Right renal pelvis (tissue), 4 donors: ENCODE data around the gene SEMA3A. TPM values are rescaled to one million over a fixed set of nuclear protein-coding genes. Genes with fewer than 3 reads are reported as not detected.
A peak's percentile ranks its signal among the peaks of the same experiment; 100 is the strongest.

Source experiments
- DNase-seq, 4 donors: peaks; one replicate each; pipeline ENCODE4 v3.0.0-alpha.2; 2013; ENCODE audit warnings: low read depth in 4 of 4, low spot score in 3 of 4, missing footprints in 1 of 4
- polyA plus RNA-seq, 4 donors: library from polyadenylated mRNA; unstranded; fragments of 120-200 nt; gene quantifications; one replicate each; pipeline ENCODE4 v1.2.1, GENCODE V29; 2013; ENCODE audit not compliant: insufficient read length in 4 of 4

Gene SEMA3A
- polyA plus RNA-seq, 4 donors, result 11.1 to 17.4 (median 16.2) TPM

- no peak for DNase-seq
These were observed 166.9 kb downstream of the SEMA3A start for GRCh38 chr7:84027678-84028077.

- DNase-seq, result peak in 2 of 4 donors; percentile 43
These were observed 169.2 kb downstream of the SEMA3A start for GRCh38 chr7:84025332-84025927.

DNA sequence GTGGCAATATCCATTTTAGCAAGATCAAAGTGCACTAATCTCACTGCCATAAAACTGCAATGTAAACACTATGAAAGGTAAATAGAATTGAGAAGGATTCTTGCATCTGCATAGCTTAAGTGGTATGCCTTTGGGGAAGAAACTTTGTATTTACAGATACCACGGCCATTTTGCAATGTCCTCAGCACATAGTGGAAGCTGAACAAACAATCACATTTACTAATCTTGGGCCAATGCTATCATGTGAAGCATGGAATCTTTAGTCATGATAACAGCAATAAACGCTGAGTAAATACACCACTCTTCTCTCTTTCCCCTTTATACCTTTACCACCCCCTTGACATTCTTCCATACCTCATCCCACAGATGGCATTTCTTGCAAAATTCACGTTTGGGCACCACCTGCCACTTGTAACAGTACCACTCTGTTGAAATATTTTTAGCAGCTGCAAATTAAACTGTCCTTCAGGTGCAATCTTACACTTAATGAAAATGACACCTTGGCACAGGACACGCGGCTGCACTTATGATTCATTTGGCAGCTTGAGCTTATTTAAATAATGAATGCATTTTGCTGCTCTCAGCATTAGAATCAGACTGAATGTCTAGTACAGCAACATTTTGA lies 171.8 kb downstream of the SEMA3A start:
- DNase-seq, result no peak

GRCh38 chr7:84022009-84022408 lies 172.6 kb downstream of the SEMA3A start:
- DNase-seq, result no peak

GRCh38 chr7:84021292-84021908 lies 173.2 kb downstream of the SEMA3A start:
- no peak for DNase-seq

DNA sequence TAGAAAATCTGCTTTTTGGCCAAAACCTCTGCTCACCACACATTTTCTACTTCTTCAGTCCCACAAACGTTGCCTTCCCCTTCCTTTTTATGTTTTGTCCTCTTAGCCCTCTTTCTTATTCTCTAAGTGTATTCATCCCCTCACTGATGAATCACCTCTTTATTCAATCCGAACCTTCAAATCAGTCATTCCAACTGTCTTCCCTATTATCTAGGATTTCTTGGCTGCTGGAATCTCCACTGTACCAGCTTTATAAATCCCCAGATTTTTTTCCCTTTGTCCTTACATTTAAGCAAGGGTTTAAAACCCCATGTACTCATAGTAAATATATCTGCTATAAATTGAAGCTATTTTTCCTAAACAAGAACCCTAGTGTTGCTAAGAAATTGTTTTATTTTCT lies 176.9 kb downstream of the SEMA3A start:
- no peak for DNase-seq

DNA sequence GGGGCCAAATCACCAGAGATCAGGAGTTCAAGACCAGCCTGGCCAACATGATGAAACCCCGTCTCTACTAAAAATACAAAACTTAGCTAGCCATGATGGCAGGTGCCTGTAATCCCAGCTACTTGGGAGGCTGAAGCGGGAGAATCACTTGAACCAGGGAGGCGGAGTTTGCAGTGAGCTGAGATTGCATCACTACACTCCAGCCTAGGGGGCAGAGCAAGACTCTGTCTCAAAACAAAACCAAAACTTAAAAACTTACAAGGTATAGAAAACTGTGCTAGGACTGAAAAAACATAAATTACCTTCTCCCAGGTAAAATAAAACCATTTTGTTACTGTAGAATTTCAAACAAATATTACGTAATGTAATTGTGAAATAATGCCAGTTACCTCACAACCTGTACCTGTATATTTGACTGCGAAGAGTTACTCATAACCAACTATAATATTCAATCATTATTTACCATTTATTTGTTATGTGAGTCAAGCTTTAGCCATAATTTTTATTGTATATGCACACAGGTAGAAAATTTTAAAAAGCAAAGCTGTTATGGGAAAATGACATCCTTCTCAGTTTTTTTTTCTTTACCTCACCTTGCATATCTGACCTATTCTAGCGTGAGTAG lies 180.9 kb downstream of the SEMA3A start:
- DNase-seq, result no peak

GRCh38 chr7:84009782-84010181 lies 184.8 kb downstream of the SEMA3A start:
- DNase-seq, result no peak

DNA sequence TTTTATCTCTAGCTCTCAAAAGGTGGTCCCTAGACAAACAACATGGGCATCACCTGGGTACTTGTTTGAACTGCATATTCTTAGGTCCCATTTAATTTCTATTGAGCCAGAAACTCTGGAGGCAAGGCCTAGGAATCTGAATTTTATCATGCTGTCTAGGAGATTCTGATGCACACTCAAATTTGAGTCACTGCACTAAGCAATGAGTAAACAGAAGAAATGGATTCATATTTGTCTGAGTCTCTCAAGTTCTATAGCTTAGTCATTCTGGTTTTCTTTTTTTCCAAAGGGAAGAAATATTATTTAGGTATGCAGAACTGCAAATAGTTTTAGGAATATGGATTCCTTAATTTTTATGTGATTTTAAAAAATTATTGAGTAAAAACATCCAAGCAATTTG lies 185.5 kb downstream of the SEMA3A start:
- DNase-seq, result no peak

DNA sequence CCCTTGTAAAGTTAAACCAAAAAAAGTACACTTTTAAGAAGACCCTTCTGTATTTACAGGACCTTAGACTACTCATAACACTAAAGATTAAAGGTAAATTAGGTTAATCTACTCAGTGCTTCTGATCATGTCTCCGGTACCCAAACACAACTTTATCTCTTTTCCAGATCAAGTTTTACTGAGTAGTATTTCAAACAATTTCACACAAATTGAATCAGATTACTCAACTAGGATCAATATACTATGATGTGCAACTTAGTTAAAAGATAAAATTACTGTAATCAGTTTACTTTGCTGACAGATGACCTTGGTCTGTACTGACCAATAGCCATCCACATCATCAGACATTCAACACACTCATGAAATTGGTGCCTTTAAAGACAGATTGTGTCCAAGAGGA lies 191.4 kb downstream of the SEMA3A start:
- no peak for DNase-seq

DNA sequence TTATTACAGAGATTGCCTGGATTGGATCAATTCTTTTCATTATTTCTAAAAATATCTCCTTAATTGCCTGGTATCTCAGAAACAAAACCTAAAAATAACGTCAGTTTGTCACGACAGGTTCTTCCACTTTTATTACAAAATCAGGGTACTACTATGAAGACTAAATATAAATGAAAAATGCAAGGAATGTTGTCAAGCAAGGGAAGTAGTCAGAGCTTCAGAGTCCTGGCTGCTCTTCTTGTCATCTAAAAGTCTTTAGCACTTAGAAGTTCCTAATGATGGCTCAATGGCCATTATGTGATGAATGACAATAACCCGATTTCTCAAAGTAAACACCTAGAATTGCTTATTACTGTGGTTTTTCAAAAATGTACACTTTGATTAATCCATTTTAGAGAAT lies 192.2 kb downstream of the SEMA3A start:
- DNase-seq, result no peak

GRCh38 chr7:83996879-83997278 lies 197.7 kb downstream of the SEMA3A start:
- no peak for DNase-seq

GRCh38 chr7:83987764-83988163 lies 206.8 kb downstream of the SEMA3A start:
- no peak for DNase-seq

- no peak for DNase-seq
These were observed 208.8 kb downstream of the SEMA3A start for GRCh38 chr7:83985821-83986220.

DNA sequence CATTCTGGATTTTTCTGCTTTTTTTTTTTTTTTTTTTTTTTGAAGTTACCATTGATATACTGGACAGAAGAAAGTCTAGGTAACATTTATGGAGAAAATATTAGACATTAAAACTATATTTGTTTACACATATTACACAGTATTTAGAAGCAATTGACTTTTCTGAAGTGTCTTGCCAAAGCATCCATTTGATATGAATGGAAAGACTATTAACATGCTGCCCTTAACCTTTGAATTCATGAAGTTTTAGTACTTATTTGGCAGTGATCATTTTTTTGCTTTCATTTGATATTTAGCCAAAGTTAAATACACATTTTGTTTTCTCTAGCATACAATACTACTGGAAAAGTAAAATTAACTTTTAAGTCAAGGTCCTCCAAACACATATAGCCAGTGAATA lies 210.0 kb downstream of the SEMA3A start:
- no peak for DNase-seq

- DNase-seq, result no peak
These were observed 210.5 kb downstream of the SEMA3A start for GRCh38 chr7:83984076-83984475.

DNA sequence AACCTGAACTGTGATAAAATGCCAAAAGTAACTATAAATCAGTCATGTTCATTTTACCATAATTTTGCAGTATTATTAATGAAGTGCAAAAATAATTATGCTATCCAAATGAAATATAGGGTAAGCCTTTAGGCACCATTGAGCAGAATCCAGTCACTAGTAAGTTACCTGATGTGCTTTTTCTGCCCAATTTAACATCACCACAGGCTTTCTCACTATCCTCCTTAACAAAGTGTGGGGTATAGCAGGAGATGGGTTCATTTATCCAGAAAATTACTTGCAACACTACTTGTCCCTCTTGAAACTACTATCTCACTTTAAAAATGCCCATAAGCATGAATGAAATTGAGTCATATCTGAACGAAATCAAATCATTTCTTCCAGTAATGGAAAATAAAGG lies 211.0 kb downstream of the SEMA3A start:
- no peak for DNase-seq

DNA sequence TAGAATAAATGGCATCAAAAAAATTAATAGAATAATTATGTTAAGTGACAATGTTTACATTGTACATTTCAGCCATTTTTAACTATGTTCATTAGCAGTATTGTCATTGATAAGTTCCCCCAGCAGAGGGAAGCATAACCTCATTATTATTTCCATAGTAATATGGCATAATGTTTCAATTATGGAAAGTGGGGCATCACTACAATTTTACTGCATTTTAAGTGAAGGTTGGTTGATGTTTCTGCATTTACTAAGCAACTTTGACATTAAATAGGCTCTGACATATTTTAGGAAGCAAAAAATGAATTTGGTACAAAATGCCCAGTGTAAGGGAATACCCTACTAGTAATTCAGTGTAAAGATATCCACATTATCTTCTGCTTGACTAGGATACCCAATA lies 218.3 kb downstream of the SEMA3A start:
- DNase-seq, result peak in 3 of 4 donors; percentile 24 to 28 (median 25)

- DNase-seq, result no peak
These were observed 224.5 kb downstream of the SEMA3A start for GRCh38 chr7:83970081-83970480.

DNA sequence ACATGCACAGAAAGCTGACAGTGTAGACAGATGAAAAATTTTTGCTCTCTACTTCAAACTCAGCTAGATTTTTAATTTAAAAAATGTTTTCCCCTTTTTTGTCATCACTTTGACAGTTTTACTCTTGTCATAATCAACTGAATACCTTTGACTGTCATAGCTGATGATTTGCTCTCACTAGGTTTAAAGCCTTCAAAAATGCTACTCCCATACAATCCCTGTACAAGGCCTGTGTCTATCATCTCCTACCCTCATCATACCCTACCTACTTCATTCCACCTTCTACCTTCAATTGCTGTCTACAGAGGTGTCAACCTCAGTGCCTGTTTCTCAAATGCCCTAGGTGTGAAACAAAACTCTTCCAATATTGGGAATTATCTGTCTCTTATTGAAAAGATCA lies 230.3 kb downstream of the SEMA3A start:
- DNase-seq, result no peak

GRCh38 chr7:83957333-83957732 lies 237.3 kb downstream of the SEMA3A start:
- no peak for DNase-seq

DNA sequence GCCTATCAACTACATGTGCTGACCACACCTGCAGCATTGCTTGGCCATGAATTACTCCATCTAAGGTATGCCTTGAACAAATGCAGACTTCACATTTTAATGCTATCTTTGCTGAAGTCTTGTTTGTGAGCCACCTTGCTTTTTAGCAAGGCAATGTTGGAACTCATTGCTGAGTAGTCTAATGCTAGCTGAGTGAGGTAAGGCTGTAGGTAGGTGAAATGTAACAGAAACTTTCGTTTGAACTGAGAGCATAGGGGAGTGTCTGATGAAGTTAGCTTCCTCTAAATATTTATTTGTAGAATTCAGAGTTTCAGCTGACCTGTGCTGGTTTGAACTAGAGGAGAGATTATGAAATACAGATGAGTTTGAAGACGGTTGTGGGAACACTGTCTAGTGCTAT lies 238.5 kb downstream of the SEMA3A start:
- DNase-seq, result no peak
